ENCODE measurements around the gene PPP3R2. TPM values are rescaled to one million over a fixed set of nuclear protein-coding genes. Genes with fewer than 3 reads are reported as not detected.

Gene PPP3R2
- not detected in 5 replicates for total RNA-seq (2022; extraction: Qiagen RNA extraction; ENCODE audit: low read depth)

DNA sequence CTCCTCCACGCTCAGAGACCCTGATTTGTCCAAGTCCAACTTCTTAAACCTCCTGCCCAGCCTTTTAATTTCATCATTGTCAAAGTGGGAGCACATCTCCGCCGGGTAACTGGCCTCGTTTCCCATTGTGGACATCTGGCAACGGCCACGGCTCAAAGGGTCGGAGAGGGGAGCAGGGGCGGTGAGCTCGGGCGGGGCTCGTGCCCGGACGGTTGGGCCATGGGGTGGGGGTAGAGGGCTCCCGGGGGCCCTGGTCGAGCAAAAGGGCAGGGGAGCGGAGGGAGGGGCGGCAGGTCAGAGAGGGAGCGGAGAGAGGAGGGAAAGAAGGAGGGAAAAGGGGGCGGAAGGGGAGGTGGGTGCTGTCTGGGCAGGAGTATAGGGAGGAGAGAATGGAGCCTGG, at the start of gene PPP3R2:
Gene PPP3R2 (minus strand): TSS at position 174 of the 400 bp plus-strand sequence. CDS start 48 bp downstream, at position 126.

Other genes with a start within 250 kb of the PPP3R2 start
- gene BAAT, start 210.0 kb downstream of the PPP3R2 start, total RNA-seq (2022; extraction: Qiagen RNA extraction; ENCODE audit: low read depth) = 0.31 to 0.72 TPM (median 0.47 TPM) in 5 replicates
- 11.7 to 22.0 TPM (median 15.1 TPM) in 5 replicates for gene MRPL50, start 196.4 kb downstream of the PPP3R2 start, total RNA-seq (2022; extraction: Qiagen RNA extraction; ENCODE audit: low read depth)
- 4.7 to 8.4 TPM (median 6.6 TPM) in 5 replicates for gene ZNF189, start 196.1 kb downstream of the PPP3R2 start, total RNA-seq (2022; extraction: Qiagen RNA extraction; ENCODE audit: low read depth)
- gene ALDOB, start 159.2 kb downstream of the PPP3R2 start, total RNA-seq (2022; extraction: Qiagen RNA extraction; ENCODE audit: low read depth) = not detected in 5 replicates
- 20.4 to 24.3 TPM (median 22.8 TPM) in 5 replicates for gene RNF20, start 61.1 kb downstream of the PPP3R2 start, total RNA-seq (2022; extraction: Qiagen RNA extraction; ENCODE audit: low read depth)
- not detected in 5 replicates for gene GRIN3A, start 143.7 kb upstream of the PPP3R2 start, total RNA-seq (2022; extraction: Qiagen RNA extraction; ENCODE audit: low read depth)

Measured in A549 treated with RU486 at 1 μM for 4 hours (cell line).